GM12875 (cell line): ENCODE data around the gene MEX3C.
A peak's percentile ranks its signal among the peaks of the same experiment; 100 is the strongest.

Experiments used
- H3K4me3 ChIP-seq: one replicate; pipeline ENCODE4 v1.5.1; 2011; ENCODE audit warnings: low read depth, low read length, control low read depth
- CTCF ChIP-seq: IDR thresholded peaks from 2 replicates; pipeline ENCODE4 v1.5.1; 2011; ENCODE audit warnings: low read depth, mild to moderate bottlenecking, control low read depth, inconsistent platforms, low read length, moderate library complexity, borderline replicate concordance; ENCODE audit not compliant: insufficient read depth

MEX3C gene

GRCh38 chr18:51150113-51150700 is 47.3 kb downstream of the MEX3C start:
- no peak overlapping the region for H3K4me3 ChIP-seq
- no peak for TF ChIP-seq CTCF

DNA sequence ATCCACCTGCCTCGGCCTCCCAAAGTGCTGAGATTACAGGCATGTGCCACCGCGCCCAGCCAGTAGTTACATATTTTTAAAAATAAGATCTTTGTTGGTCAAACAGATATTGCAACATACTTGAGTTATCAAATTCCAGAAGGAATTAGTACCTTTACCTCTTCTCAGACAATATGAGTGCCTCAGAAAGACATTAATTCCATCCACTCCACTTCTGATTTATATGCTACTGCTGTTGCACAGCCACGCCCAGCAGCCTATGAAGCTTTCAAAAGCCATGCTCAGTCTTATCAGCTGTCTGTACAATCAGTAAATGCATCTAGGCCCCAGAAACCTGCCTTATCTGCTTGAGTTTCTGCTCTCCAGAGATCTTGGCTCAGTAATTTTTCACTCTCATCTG is 47.8 kb downstream of the MEX3C start:
- no peak overlapping the region for H3K4me3 ChIP-seq
- no peak for TF ChIP-seq CTCF

- no peak overlapping the region for H3K4me3 ChIP-seq
- TF ChIP-seq CTCF, result no peak
Measured at GRCh38 chr18:51146909-51147308, 50.6 kb downstream of the MEX3C start.

GRCh38 chr18:51138936-51139335 is 58.5 kb downstream of the MEX3C start:
- no peak overlapping the region for H3K4me3 ChIP-seq
- TF ChIP-seq CTCF, result no peak

DNA sequence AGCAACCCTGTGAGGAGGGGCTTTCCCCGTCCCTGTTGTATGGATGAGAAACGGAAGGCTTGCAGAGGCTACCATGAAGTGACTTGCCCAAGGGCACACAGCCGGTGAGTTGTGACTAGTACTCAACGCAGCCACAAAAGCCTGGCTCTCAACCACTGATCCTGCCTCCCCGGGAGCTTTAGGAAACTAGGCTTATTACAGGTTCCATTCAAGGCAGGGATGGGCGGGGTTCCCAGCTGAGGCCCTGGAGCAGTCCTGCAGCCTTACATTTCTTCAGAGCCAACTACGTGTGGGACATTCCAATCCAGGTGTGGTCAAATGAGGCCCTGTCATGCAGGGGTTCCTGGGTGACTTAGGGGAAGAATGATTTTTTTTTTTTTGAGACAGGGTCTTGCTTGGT is 59.6 kb downstream of the MEX3C start:
- TF ChIP-seq CTCF, result no peak
- H3K4me3 ChIP-seq, result no peak overlapping the region

DNA sequence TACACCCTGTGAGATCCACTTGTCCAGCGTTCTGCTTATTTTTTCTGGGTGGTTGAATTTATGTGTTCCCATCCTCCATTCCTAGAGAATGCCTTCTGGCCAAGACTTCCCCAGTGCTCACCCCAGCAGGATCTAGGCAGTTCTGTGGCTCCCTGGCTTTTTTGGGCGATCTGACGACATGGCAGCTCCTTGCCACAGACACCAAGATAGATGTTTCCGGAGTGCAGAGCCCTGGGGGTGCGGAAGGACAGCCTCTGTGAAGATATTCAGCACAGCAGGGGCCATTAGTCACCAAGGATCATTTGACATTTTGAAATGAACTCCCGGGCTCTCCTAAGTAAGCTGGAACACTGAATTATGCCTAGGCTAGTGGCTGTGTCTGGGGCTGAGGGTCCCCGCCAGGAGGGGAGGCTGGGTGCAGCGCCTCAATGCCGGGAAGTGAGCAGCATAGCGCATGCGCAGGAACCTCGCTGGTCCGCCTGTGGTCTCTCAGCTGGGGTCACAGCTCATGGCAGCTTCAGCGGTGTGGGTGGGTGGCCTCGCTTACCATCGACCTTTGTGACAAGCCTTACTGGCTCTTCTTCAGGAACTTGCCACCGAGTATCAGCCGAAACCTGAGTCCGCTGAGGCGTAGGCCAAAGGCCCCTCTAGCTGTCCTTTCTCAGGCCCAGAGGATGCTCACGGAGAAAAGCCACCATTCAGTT is 60.3 kb downstream of the MEX3C start:
- H3K4me3 ChIP-seq, result no peak overlapping the region
- TF ChIP-seq CTCF, result no peak

- TF ChIP-seq CTCF, result peak; percentile 56; the same call in 1 of the 2 replicates
- no peak overlapping the region for H3K4me3 ChIP-seq
Measured at GRCh38 chr18:51135795-51136194, 61.7 kb downstream of the MEX3C start.
